HepG2 (cell line): ENCODE data around the gene PLXND1. TPM values are rescaled to one million over a fixed set of nuclear protein-coding genes. Genes with fewer than 3 reads are reported as not detected.

Source experiments
- KAT7 ChIP-seq: IDR thresholded peaks from 2 replicates; pipeline ENCODE4 v1.6.1; 2018; ENCODE audit warnings: borderline replicate concordance, missing compliant biosample characterization
- MBNL3 ChIP-seq: fragments of 250-450 bp; sonication (Bioruptor Pico); conservative IDR thresholded peaks from 2 replicates; pipeline ENCODE4 v1.8.0; 2022; ENCODE audit warnings: mild to moderate bottlenecking, inconsistent platforms
- NR0B2 ChIP-seq: sonication (generic); formaldehyde crosslinking; IDR thresholded peaks from 2 replicates; pipeline ENCODE4 v1.4.0; 2020; ENCODE audit warnings: mild to moderate bottlenecking, missing genetic modification reagents
- PAXIP1 ChIP-seq: sonication (generic); formaldehyde crosslinking; conservative IDR thresholded peaks from 2 replicates; pipeline ENCODE4 v1.4.0; 2020; ENCODE audit warnings: mild to moderate bottlenecking, missing genetic modification reagents, moderate library complexity
- RARG ChIP-seq: sonication (generic); formaldehyde crosslinking; IDR thresholded peaks from 2 replicates; pipeline ENCODE4 v1.4.0; 2020; ENCODE audit warnings: low read depth, mild to moderate bottlenecking, missing genetic modification reagents
- SAP130 ChIP-seq: IDR thresholded peaks from 2 replicates; pipeline ENCODE4 v1.6.1; 2016; ENCODE audit warnings: low read depth
- SATB2 ChIP-seq: sonication (generic); formaldehyde crosslinking; IDR thresholded peaks from 2 replicates; pipeline ENCODE4 v1.5.0; 2020; ENCODE audit warnings: missing genetic modification reagents
- SMYD3 ChIP-seq: sonication (generic); formaldehyde crosslinking; IDR thresholded peaks from 2 replicates; pipeline ENCODE4 v1.8.1; 2023; ENCODE audit warnings: mild to moderate bottlenecking, missing genetic modification reagents
- SNAPC4 ChIP-seq: sonication (generic); formaldehyde crosslinking; IDR thresholded peaks from 2 replicates; pipeline ENCODE4 v1.4.0; 2020; ENCODE audit warnings: mild to moderate bottlenecking, missing genetic modification reagents
- SP140L ChIP-seq: sonication (generic); formaldehyde crosslinking; IDR thresholded peaks from 2 replicates; pipeline ENCODE4 v1.4.0; 2020; ENCODE audit warnings: missing genetic modification reagents, borderline replicate concordance
- ZBTB26 ChIP-seq: IDR thresholded peaks from 2 replicates; pipeline ENCODE4 v1.6.1; 2016; ENCODE audit warnings: missing compliant biosample characterization, missing genetic modification reagents, borderline replicate concordance
- ZBTB38 ChIP-seq: sonication (generic); formaldehyde crosslinking; IDR thresholded peaks from 2 replicates; pipeline ENCODE4 v1.5.1; 2020; ENCODE audit warnings: mild to moderate bottlenecking, missing genetic modification reagents
- ZIK1 ChIP-seq: sonication (generic); formaldehyde crosslinking; IDR thresholded peaks from 2 replicates; pipeline ENCODE4 v1.5.0; 2020; ENCODE audit warnings: mild to moderate bottlenecking, low read depth, missing genetic modification reagents, borderline replicate concordance
- ZMYM2 ChIP-seq: sonication (generic); formaldehyde crosslinking; IDR thresholded peaks from 2 replicates; pipeline ENCODE4 v1.8.0; 2022; ENCODE audit warnings: mild to moderate bottlenecking, missing genetic modification reagents
- ZMYM3 ChIP-seq: sonication (generic); formaldehyde crosslinking; IDR thresholded peaks from 2 replicates; pipeline ENCODE4 v1.5.1; 2020; ENCODE audit warnings: mild to moderate bottlenecking, missing genetic modification reagents
- ZNF136 ChIP-seq: sonication (generic); formaldehyde crosslinking; IDR thresholded peaks from 2 replicates; pipeline ENCODE4 v1.8.1; 2022; ENCODE audit warnings: low read depth, mild to moderate bottlenecking, moderate library complexity, missing genetic modification reagents
- ZNF251 ChIP-seq: sonication (generic); formaldehyde crosslinking; IDR thresholded peaks from 2 replicates; pipeline ENCODE4 v1.9.0; 2021; ENCODE audit warnings: mild to moderate bottlenecking, missing genetic modification reagents
- ZNF30 ChIP-seq: sonication (generic); formaldehyde crosslinking; IDR thresholded peaks from 2 replicates; pipeline ENCODE4 v1.5.0; 2020; ENCODE audit warnings: mild to moderate bottlenecking, missing genetic modification reagents
- ZNF580 ChIP-seq: IDR thresholded peaks from 2 replicates; pipeline ENCODE4 v1.6.1; 2016; ENCODE audit warnings: low read depth, borderline replicate concordance
- ZNF629 ChIP-seq: sonication (generic); formaldehyde crosslinking; conservative IDR thresholded peaks from 2 replicates; pipeline ENCODE4 v1.5.0; 2020; ENCODE audit warnings: missing genetic modification reagents
- polyA plus RNA-seq, 8 experiments: library from polyadenylated mRNA; depleted of rRNA in 3 of 8; stranded (reverse) in 7 of 8; unstranded in 1 of 8; fragments of >200 nt; fragmentation: Illumina TruSeq in 4 of 8; extraction: Trizol in 4 of 8; gene quantifications; 2 replicates each; pipeline versions ENCODE4 v1.2.1 to v1.2.3, GENCODE V29; 2011 to 2016; ENCODE audit warnings: low read depth in 4 of 8, missing spikeins in 1 of 8, mixed read lengths in 1 of 8; ENCODE audit not compliant: insufficient read depth in 1 of 8
- total RNA-seq, 5 experiments: library from RNA; depleted of rRNA; stranded (reverse); fragments of >200 nt; fragmentation: Illumina TruSeq; extraction: Trizol; gene quantifications; 2 replicates each; pipeline ENCODE4 v1.2.3, GENCODE V29; 2016; ENCODE audit warnings: low read depth in 1 of 5

PLXND1 gene
- total and polyA plus RNA-seq, 2 of the 13 experiments (the other 11 are each of a cell fraction or from before 2014, with no cell fraction given) = 15.9 to 42.0 TPM

GRCh38 chr3:129595544-129596193, 10.8 kb downstream of the PLXND1 start (continued):
- no peak for TF ChIP-seq ZIK1 (CRISPR knock-in tag)
- no peak for TF ChIP-seq SAP130 (CRISPR knock-in tag)
- peak; percentile 99 for TF ChIP-seq ZMYM3 (CRISPR knock-in tag)
- no peak for TF ChIP-seq SNAPC4 (CRISPR knock-in tag)
- peak; percentile 75; the same call in 1 of the 2 replicates for TF ChIP-seq ZMYM2 (CRISPR knock-in tag)
- TF ChIP-seq SP140L (CRISPR knock-in tag) = no peak
- TF ChIP-seq PAXIP1 = no peak
- no peak for TF ChIP-seq ZBTB26 (CRISPR knock-in tag)
- no peak for TF ChIP-seq NR0B2 (CRISPR knock-in tag)
- TF ChIP-seq ZNF136 = no peak
- TF ChIP-seq ZNF580 (CRISPR knock-in tag) = no peak
- peak; percentile 99 for TF ChIP-seq ZNF629
- no peak for TF ChIP-seq ZNF30
- TF ChIP-seq KAT7 = no peak
- TF ChIP-seq ZBTB38 = no peak
- TF ChIP-seq MBNL3 (CRISPR knock-in tag) = no peak
- no peak for TF ChIP-seq SATB2
- TF ChIP-seq RARG = no peak
- no peak for TF ChIP-seq SMYD3
- no peak for TF ChIP-seq ZNF251 (CRISPR knock-in tag)
